GM23338 (cell line): ENCODE data around the gene FAF2. TPM values are rescaled to one million over a fixed set of nuclear protein-coding genes. Genes with fewer than 3 reads are reported as not detected.

ENCODE experiments used
- ATAC-seq: fragments of 200-7000 bp; cut with Tn5 transposase; 3 replicates; pipeline ENCODE4 v1.9.1; 2020
- DNase-seq: peaks from one replicate; pipeline ENCODE4 v3.0.0-alpha.2; 2015; ENCODE audit warnings: low spot score
- H2AFZ ChIP-seq: fragments of 200-600 bp; sonication (generic); 2 replicates; pipeline ENCODE4 v1.8.0; 2016; ENCODE audit warnings: antibody characterized with exemption, mild to moderate bottlenecking, moderate library complexity
- H3F3A ChIP-seq: fragments of 200-600 bp; sonication (generic); replicated peaks from 2 replicates; pipeline ENCODE4 v1.8.0; 2017; ENCODE audit warnings: antibody characterized with exemption, mixed run types, low read depth
- H3K27ac ChIP-seq: fragments of 200-600 bp; sonication (generic); 2 replicates; pipeline ENCODE4 v1.6.1; 2016; ENCODE audit warnings: low read depth
- H3K27me3 ChIP-seq: fragments of 200-600 bp; sonication (generic); 2 replicates; pipeline ENCODE4 v1.8.0; 2016; ENCODE audit warnings: mild to moderate bottlenecking, mixed run types, moderate library complexity; ENCODE audit not compliant: insufficient read depth
- H3K36me3 ChIP-seq: fragments of 200-600 bp; sonication (generic); 2 replicates; pipeline ENCODE4 v1.8.0; 2016; ENCODE audit warnings: mild to moderate bottlenecking; ENCODE audit not compliant: insufficient read depth
- H3K4me1 ChIP-seq: fragments of 200-600 bp; sonication (generic); 2 replicates; pipeline ENCODE4 v1.8.0; 2016; ENCODE audit warnings: mild to moderate bottlenecking, moderate library complexity; ENCODE audit not compliant: insufficient read depth
- H3K4me2 ChIP-seq: fragments of 200-600 bp; sonication (generic); 2 replicates; pipeline ENCODE4 v1.7.1; 2017; ENCODE audit warnings: mixed run types
- H3K4me3 ChIP-seq: fragments of 200-600 bp; sonication (generic); 2 replicates; pipeline ENCODE4 v1.6.1; 2016; ENCODE audit warnings: mixed run types
- H3K79me2 ChIP-seq: fragments of 200-600 bp; sonication (generic); replicated peaks from 2 replicates; pipeline ENCODE4 v1.8.0; 2017; ENCODE audit warnings: mild to moderate bottlenecking; ENCODE audit not compliant: insufficient read depth
- H3K9me2 ChIP-seq: fragments of 200-600 bp; sonication (generic); 2 replicates; pipeline ENCODE4 v1.8.0; 2017; ENCODE audit not compliant: insufficient read depth
- H4K20me1 ChIP-seq: fragments of 200-600 bp; sonication (generic); replicated peaks from 2 replicates; pipeline ENCODE4 v1.8.0; 2017; ENCODE audit warnings: mild to moderate bottlenecking; ENCODE audit not compliant: insufficient read depth
- H3K27ac Mint-ChIP-seq: 2 replicates; pipeline ENCODE4 v1.8.0; 2020; ENCODE audit warnings: inconsistent platforms, mild to moderate bottlenecking, moderate library complexity, mixed read lengths
- H3K27me3 Mint-ChIP-seq: 3 replicates; pipeline ENCODE4 v1.8.0; 2022; ENCODE audit warnings: low read depth, mild to moderate bottlenecking, moderate library complexity, mixed read lengths, inconsistent platforms; ENCODE audit not compliant: insufficient read depth, poor library complexity
- H3K36me3 Mint-ChIP-seq: 3 replicates; pipeline ENCODE4 v1.8.0; 2021; ENCODE audit warnings: low read depth, mild to moderate bottlenecking, inconsistent platforms, moderate library complexity, mixed read lengths
- H3K4me1 Mint-ChIP-seq: 3 replicates; pipeline ENCODE4 v1.8.0; 2020; ENCODE audit warnings: mild to moderate bottlenecking, inconsistent platforms, mixed read lengths
- H3K4me3 Mint-ChIP-seq: 3 replicates; pipeline ENCODE4 v1.8.0; 2021; ENCODE audit warnings: moderate library complexity, mild to moderate bottlenecking, inconsistent platforms, mixed read lengths
- H3K9me3 Mint-ChIP-seq: 3 replicates; pipeline ENCODE4 v1.8.0; 2020; ENCODE audit warnings: moderate library complexity, mild to moderate bottlenecking, inconsistent platforms, mixed read lengths
- EZH2 ChIP-seq: fragments of 200-600 bp; sonication (generic); IDR thresholded peaks from one replicate; pipeline ENCODE4 v1.8.0; 2017; ENCODE audit warnings: antibody characterized with exemption, mild to moderate bottlenecking, low read depth; ENCODE audit not compliant: unreplicated experiment
- EZH2phosphoT487 ChIP-seq: fragments of 200-600 bp; sonication (generic); IDR thresholded peaks from one replicate; pipeline ENCODE4 v1.8.1; 2018; ENCODE audit warnings: antibody characterized with exemption; ENCODE audit not compliant: unreplicated experiment
- POLR2AphosphoS5 ChIP-seq: IDR thresholded peaks from 2 replicates; pipeline ENCODE4 v1.6.1; 2016; ENCODE audit warnings: antibody characterized with exemption, low read depth
- STAT1 ChIP-seq: IDR thresholded peaks from one replicate; pipeline ENCODE4 v1.6.1; 2016; ENCODE audit warnings: antibody characterized with exemption; ENCODE audit not compliant: unreplicated experiment
- ZNF331 ChIP-seq: fragments of 250-450 bp; sonication (Bioruptor Pico); IDR thresholded peaks from 2 replicates; pipeline ENCODE4 v1.5.0; 2020; ENCODE audit warnings: low read depth, mild to moderate bottlenecking, moderate library complexity
- polyA plus RNA-seq: library from polyadenylated mRNA; unstranded; fragments of >200 nt; fragmentation: Nextera tagmentation; extraction: Ambion mirVana; gene quantifications from 2 replicates; pipeline ENCODE4 v1.2.1, GENCODE V29; 2016
- total RNA-seq: library from RNA; depleted of rRNA; stranded (reverse); fragments of >200 nt; shearing (Covaris generic); gene quantifications from 2 replicates; pipeline ENCODE4 v1.2.3, GENCODE V29; 2014
- TF ChIP-seq, protein P1 (sequence below): fragments of 250-450 bp; sonication (Bioruptor Pico); IDR thresholded peaks from 2 replicates; pipeline ENCODE4 v1.5.0; 2020; ENCODE audit warnings: mild to moderate bottlenecking, moderate library complexity
- TF ChIP-seq, protein P2 (sequence below), 2 experiments: fragments of 200-600 bp in 1 of 2; sonication (generic) in 1 of 2; conservative IDR thresholded peaks; 2 replicates each; pipeline versions ENCODE4 v1.5.1 to v1.6.1; 2016 to 2017; ENCODE audit warnings: antibody characterized with exemption in 2 of 2, low read depth in 2 of 2, mild to moderate bottlenecking in 2 of 2, moderate library complexity in 1 of 2
- TF ChIP-seq, protein P3 (sequence below): IDR thresholded peaks from one replicate; pipeline ENCODE4 v1.6.1; 2018; ENCODE audit warnings: antibody characterized with exemption; ENCODE audit not compliant: unreplicated experiment
- TF ChIP-seq, protein P4 (sequence below): IDR thresholded peaks from 2 replicates; pipeline ENCODE4 v1.6.1; 2016; ENCODE audit warnings: antibody characterized with exemption

FAF2 gene
- total and polyA plus RNA-seq, 2 experiments from 2014 or later: 32.8 to 37.6 TPM

DNA sequence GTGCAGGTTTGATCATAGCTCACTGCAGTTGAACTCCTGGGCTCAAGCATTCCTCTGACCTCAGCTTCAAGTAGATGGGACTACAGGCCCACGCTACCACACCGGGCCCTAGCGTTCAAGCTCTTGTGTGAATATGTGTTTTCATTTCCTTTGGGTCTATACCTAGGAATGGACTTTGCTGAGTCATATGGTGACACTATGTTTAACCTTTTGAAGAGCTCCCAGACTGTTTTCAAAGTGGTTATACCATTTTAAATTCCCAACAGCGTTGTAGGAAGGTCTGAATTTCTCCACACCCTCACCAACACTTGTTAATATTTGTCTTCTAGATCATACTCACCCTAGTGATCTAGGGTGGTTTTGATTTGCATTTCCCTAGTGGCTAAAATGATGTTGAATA lies 33.5 kb downstream of the FAF2 start:
- DNase-seq (no peak), ATAC-seq (no peak)
- Histone ChIP-seq H3K4me3 (no peak overlapping the region), H3K9me2 (no peaks in the 10 kb centered on the region), H3F3A (no peaks in the 10 kb centered on the region), H3K36me3 (peaks cover 11% of the 10 kb centered on the region; the same call in 1 of the 2 replicates), H4K20me1 (peaks cover 21% of the 10 kb centered on the region), H2AFZ (no peak overlapping the region), H3K27me3 (no peaks in the 10 kb centered on the region), H3K79me2 (peaks cover 25% of the 10 kb centered on the region), H3K27ac (no peak overlapping the region), H3K4me2 (no peak overlapping the region), H3K4me1 (no peaks in the 10 kb centered on the region)
- no peak for TF ChIP-seq STAT1
- TF ChIP-seq ZNF331: no peak
- no peak for TF ChIP-seq EZH2
- TF ChIP-seq, protein P1, sequence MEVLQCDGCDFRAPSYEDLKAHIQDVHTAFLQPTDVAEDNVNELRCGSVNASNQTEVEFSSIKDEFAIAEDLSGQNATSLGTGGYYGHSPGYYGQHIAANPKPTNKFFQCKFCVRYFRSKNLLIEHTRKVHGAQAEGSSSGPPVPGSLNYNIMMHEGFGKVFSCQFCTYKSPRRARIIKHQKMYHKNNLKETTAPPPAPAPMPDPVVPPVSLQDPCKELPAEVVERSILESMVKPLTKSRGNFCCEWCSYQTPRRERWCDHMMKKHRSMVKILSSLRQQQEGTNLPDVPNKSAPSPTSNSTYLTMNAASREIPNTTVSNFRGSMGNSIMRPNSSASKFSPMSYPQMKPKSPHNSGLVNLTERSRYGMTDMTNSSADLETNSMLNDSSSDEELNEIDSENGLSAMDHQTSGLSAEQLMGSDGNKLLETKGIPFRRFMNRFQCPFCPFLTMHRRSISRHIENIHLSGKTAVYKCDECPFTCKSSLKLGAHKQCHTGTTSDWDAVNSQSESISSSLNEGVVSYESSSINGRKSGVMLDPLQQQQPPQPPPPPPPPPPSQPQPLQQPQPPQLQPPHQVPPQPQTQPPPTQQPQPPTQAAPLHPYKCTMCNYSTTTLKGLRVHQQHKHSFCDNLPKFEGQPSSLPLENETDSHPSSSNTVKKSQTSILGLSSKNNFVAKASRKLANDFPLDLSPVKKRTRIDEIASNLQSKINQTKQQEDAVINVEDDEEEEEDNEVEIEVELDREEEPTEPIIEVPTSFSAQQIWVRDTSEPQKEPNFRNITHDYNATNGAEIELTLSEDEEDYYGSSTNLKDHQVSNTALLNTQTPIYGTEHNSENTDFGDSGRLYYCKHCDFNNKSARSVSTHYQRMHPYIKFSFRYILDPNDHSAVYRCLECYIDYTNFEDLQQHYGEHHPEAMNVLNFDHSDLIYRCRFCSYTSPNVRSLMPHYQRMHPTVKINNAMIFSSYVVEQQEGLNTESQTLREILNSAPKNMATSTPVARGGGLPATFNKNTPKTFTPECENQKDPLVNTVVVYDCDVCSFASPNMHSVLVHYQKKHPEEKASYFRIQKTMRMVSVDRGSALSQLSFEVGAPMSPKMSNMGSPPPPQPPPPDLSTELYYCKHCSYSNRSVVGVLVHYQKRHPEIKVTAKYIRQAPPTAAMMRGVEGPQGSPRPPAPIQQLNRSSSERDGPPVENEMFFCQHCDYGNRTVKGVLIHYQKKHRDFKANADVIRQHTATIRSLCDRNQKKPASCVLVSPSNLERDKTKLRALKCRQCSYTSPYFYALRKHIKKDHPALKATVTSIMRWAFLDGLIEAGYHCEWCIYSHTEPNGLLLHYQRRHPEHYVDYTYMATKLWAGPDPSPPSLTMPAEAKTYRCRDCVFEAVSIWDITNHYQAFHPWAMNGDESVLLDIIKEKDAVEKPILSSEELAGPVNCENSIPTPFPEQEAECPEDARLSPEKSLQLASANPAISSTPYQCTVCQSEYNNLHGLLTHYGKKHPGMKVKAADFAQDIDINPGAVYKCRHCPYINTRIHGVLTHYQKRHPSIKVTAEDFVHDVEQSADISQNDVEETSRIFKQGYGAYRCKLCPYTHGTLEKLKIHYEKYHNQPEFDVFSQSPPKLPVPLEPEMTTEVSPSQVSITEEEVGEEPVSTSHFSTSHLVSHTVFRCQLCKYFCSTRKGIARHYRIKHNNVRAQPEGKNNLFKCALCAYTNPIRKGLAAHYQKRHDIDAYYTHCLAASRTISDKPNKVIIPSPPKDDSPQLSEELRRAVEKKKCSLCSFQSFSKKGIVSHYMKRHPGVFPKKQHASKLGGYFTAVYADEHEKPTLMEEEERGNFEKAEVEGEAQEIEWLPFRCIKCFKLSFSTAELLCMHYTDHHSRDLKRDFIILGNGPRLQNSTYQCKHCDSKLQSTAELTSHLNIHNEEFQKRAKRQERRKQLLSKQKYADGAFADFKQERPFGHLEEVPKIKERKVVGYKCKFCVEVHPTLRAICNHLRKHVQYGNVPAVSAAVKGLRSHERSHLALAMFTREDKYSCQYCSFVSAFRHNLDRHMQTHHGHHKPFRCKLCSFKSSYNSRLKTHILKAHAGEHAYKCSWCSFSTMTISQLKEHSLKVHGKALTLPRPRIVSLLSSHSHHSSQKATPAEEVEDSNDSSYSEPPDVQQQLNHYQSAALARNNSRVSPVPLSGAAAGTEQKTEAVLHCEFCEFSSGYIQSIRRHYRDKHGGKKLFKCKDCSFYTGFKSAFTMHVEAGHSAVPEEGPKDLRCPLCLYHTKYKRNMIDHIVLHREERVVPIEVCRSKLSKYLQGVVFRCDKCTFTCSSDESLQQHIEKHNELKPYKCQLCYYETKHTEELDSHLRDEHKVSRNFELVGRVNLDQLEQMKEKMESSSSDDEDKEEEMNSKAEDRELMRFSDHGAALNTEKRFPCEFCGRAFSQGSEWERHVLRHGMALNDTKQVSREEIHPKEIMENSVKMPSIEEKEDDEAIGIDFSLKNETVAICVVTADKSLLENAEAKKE: no peak
- TF ChIP-seq POLR2AphosphoS5: no peak
- no peak for TF ChIP-seq EZH2phosphoT487
- H3K36me3 Mint-ChIP-seq: peaks cover 23% of the 10 kb centered on the region; the same call in 2 of the 3 replicates
- peak overlapping the region; percentile 78 for H3K27ac Mint-ChIP-seq
- H3K4me3 Mint-ChIP-seq: no peak overlapping the region
- H3K27me3 Mint-ChIP-seq: no peaks in the 10 kb centered on the region
- H3K4me1 Mint-ChIP-seq: no peaks in the 10 kb centered on the region
- H3K9me3 Mint-ChIP-seq: no peaks in the 10 kb centered on the region

DNA sequence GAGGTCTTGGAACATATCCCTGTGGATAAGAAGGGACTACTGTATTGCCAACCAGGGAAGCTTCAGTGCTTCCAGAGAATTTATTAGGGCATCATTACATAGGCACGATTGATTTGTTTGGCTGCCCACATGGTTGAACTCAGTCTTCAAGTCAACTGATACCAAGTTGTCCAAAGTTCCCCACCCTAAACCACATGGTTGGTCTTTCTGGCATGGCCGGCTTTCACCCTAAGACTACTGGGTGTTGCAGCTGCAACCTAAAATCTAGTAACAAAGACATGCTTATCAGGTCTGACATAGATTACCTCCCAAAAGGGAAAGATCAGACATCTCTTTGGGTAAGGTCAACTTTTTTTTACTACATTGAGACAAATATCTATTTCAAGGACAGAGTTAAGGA lies 37.0 kb downstream of the FAF2 start:
- no peak for DNase-seq
- no peak overlapping the region for H2AFZ ChIP-seq
- Mint-ChIP-seq H3K27me3 (peaks cover 1% of the 10 kb centered on the region), H3K36me3 (peaks cover 31% of the 10 kb centered on the region), H3K9me3 (no peaks in the 10 kb centered on the region), H3K4me1 (no peaks in the 10 kb centered on the region), H3K27ac (no peak overlapping the region), H3K4me3 (no peak overlapping the region)
- H4K20me1 ChIP-seq: peaks cover 31% of the 10 kb centered on the region
- H3K36me3 ChIP-seq: peaks cover 33% of the 10 kb centered on the region
- H3K79me2 ChIP-seq: peaks cover 15% of the 10 kb centered on the region; the same call in 1 of the 2 replicates
- H3K4me3 ChIP-seq: no peak overlapping the region
- no peaks in the 10 kb centered on the region for H3K9me2 ChIP-seq
- no peaks in the 10 kb centered on the region for H3F3A ChIP-seq
- no peak overlapping the region for H3K4me2 ChIP-seq
- no peak for ATAC-seq
- no peaks in the 10 kb centered on the region for H3K4me1 ChIP-seq
- 0 out of 2 replicates have a peak overlapping the region, but pooled peaks have one; percentile 7 for H3K27ac ChIP-seq
- H3K27me3 ChIP-seq: no peaks in the 10 kb centered on the region
- TF ChIP-seq, protein P2, sequence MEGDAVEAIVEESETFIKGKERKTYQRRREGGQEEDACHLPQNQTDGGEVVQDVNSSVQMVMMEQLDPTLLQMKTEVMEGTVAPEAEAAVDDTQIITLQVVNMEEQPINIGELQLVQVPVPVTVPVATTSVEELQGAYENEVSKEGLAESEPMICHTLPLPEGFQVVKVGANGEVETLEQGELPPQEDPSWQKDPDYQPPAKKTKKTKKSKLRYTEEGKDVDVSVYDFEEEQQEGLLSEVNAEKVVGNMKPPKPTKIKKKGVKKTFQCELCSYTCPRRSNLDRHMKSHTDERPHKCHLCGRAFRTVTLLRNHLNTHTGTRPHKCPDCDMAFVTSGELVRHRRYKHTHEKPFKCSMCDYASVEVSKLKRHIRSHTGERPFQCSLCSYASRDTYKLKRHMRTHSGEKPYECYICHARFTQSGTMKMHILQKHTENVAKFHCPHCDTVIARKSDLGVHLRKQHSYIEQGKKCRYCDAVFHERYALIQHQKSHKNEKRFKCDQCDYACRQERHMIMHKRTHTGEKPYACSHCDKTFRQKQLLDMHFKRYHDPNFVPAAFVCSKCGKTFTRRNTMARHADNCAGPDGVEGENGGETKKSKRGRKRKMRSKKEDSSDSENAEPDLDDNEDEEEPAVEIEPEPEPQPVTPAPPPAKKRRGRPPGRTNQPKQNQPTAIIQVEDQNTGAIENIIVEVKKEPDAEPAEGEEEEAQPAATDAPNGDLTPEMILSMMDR (conservative IDR thresholded peaks at IDR 0.05; ENCODE audit: low read depth in 2 of 2): no peak
- TF ChIP-seq STAT1 (no peak), EZH2 (no peak), ZNF331 (no peak)
- TF ChIP-seq, protein P3, sequence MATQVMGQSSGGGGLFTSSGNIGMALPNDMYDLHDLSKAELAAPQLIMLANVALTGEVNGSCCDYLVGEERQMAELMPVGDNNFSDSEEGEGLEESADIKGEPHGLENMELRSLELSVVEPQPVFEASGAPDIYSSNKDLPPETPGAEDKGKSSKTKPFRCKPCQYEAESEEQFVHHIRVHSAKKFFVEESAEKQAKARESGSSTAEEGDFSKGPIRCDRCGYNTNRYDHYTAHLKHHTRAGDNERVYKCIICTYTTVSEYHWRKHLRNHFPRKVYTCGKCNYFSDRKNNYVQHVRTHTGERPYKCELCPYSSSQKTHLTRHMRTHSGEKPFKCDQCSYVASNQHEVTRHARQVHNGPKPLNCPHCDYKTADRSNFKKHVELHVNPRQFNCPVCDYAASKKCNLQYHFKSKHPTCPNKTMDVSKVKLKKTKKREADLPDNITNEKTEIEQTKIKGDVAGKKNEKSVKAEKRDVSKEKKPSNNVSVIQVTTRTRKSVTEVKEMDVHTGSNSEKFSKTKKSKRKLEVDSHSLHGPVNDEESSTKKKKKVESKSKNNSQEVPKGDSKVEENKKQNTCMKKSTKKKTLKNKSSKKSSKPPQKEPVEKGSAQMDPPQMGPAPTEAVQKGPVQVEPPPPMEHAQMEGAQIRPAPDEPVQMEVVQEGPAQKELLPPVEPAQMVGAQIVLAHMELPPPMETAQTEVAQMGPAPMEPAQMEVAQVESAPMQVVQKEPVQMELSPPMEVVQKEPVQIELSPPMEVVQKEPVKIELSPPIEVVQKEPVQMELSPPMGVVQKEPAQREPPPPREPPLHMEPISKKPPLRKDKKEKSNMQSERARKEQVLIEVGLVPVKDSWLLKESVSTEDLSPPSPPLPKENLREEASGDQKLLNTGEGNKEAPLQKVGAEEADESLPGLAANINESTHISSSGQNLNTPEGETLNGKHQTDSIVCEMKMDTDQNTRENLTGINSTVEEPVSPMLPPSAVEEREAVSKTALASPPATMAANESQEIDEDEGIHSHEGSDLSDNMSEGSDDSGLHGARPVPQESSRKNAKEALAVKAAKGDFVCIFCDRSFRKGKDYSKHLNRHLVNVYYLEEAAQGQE: no peak
- TF ChIP-seq, protein P4, sequence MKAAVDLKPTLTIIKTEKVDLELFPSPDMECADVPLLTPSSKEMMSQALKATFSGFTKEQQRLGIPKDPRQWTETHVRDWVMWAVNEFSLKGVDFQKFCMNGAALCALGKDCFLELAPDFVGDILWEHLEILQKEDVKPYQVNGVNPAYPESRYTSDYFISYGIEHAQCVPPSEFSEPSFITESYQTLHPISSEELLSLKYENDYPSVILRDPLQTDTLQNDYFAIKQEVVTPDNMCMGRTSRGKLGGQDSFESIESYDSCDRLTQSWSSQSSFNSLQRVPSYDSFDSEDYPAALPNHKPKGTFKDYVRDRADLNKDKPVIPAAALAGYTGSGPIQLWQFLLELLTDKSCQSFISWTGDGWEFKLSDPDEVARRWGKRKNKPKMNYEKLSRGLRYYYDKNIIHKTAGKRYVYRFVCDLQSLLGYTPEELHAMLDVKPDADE: no peak
